Neural cell (in vitro differentiated cells): ENCODE results near the gene AKR1C3. TPM values are rescaled to one million over a fixed set of nuclear protein-coding genes. Genes with fewer than 3 reads are reported as not detected.
"Not testable (repeated sequence)": the region's sequence is repeated elsewhere in the genome, so short reads cannot be mapped to it uniquely, and the experiment has no call there.

ENCODE experiments used
- H2AFZ ChIP-seq: fragments of 200-600, 300-800 bp; sonication (generic), shearing (Covaris generic); 2 replicates; pipeline ENCODE4 v1.6.0; 2014; ENCODE audit warnings: low read depth, mild to moderate bottlenecking, antibody characterized with exemption, low read length, moderate library complexity
- H3F3A ChIP-seq: fragments of 200-600 bp; shearing (Covaris generic); 2 replicates; pipeline ENCODE4 v1.6.1; 2016; ENCODE audit warnings: mild to moderate bottlenecking, moderate library complexity, mixed read lengths, antibody characterized with exemption, low read length; ENCODE audit not compliant: insufficient read depth, poor library complexity, severe bottlenecking
- H3K27ac ChIP-seq: fragments of 200-600, 300-800 bp; sonication (generic), shearing (Covaris generic); 2 replicates; pipeline ENCODE4 v1.5.1; 2014; ENCODE audit warnings: mild to moderate bottlenecking, low read length, moderate library complexity
- H3K27me3 ChIP-seq: fragments of 300-800, 200-600 bp; sonication (generic), shearing (Covaris generic); 2 replicates; pipeline ENCODE4 v1.6.0; 2014; ENCODE audit warnings: mild to moderate bottlenecking, low read depth, low read length, moderate library complexity; ENCODE audit not compliant: insufficient read depth
- H3K36me3 ChIP-seq: fragments of 300-800, 200-600 bp; sonication (generic), shearing (Covaris generic); 2 replicates; pipeline ENCODE4 v1.5.1; 2014; ENCODE audit warnings: mild to moderate bottlenecking, antibody characterized with exemption, low read length, moderate library complexity; ENCODE audit not compliant: insufficient read depth
- H3K4me2 ChIP-seq: fragments of 300-800, 200-600 bp; sonication (generic), shearing (Covaris generic); 2 replicates; pipeline ENCODE4 v1.6.0; 2014; ENCODE audit warnings: mild to moderate bottlenecking, low read length
- H3K4me3 ChIP-seq: fragments of 300-800, 200-600 bp; sonication (generic), shearing (Covaris generic); 2 replicates; pipeline ENCODE4 v1.5.1; 2014; ENCODE audit warnings: mild to moderate bottlenecking, low read length, moderate library complexity
- H3K79me2 ChIP-seq: fragments of 200-600 bp; shearing (Covaris generic); replicated peaks from 2 replicates; pipeline ENCODE4 v1.6.0; 2014; ENCODE audit warnings: mild to moderate bottlenecking, low read length, moderate library complexity; ENCODE audit not compliant: insufficient read depth
- H3K9ac ChIP-seq: fragments of 300-800, 200-600 bp; sonication (generic), shearing (Covaris generic); 2 replicates; pipeline ENCODE4 v1.6.1; 2016; ENCODE audit warnings: mild to moderate bottlenecking, low read length, mixed read lengths
- H3K9me2 ChIP-seq: fragments of 200-600 bp; shearing (Covaris generic); 2 replicates; pipeline ENCODE4 v1.6.1; 2016; ENCODE audit warnings: mild to moderate bottlenecking, low read length, mixed read lengths; ENCODE audit not compliant: insufficient read depth
- H3K9me3 ChIP-seq: fragments of 200-600, 300-800 bp; sonication (generic), shearing (Covaris generic); 2 replicates; pipeline ENCODE4 v1.6.1; 2016; ENCODE audit warnings: mild to moderate bottlenecking, mixed run types, low read length, moderate library complexity, mixed read lengths
- H4K20me1 ChIP-seq: fragments of 200-600 bp; shearing (Covaris generic); 2 replicates; pipeline ENCODE4 v1.6.1; 2016; ENCODE audit warnings: mild to moderate bottlenecking, mixed run types; ENCODE audit not compliant: insufficient read depth
- CTCF ChIP-seq: fragments of 450-650 bp; IDR thresholded peaks from 2 replicates; pipeline ENCODE4 v1.5.1; 2014; ENCODE audit warnings: antibody characterized with exemption, mild to moderate bottlenecking, moderate library complexity; ENCODE audit not compliant: poor library complexity, severe bottlenecking
- EP300 ChIP-seq: fragments of 450-650 bp; conservative IDR thresholded peaks from 2 replicates; pipeline ENCODE4 v1.6.1; 2014; ENCODE audit warnings: antibody characterized with exemption, mild to moderate bottlenecking, moderate library complexity; ENCODE audit not compliant: poor library complexity, severe bottlenecking
- EZH2 ChIP-seq: fragments of 200-600, 300-800 bp; shearing (Covaris generic), sonication (generic); IDR thresholded peaks from 2 replicates; pipeline ENCODE4 v1.6.1; 2014; ENCODE audit warnings: antibody characterized with exemption, low read length, borderline replicate concordance, mild to moderate bottlenecking; ENCODE audit not compliant: insufficient read depth, poor library complexity, severe bottlenecking
- MXI1 ChIP-seq: fragments of 450-650 bp; conservative IDR thresholded peaks from 2 replicates; pipeline ENCODE4 v1.6.1; 2014; ENCODE audit warnings: antibody characterized with exemption, mild to moderate bottlenecking; ENCODE audit not compliant: poor library complexity, severe bottlenecking
- POLR2AphosphoS5 ChIP-seq: IDR thresholded peaks from 2 replicates; pipeline ENCODE4 v1.6.1; 2012
- RAD21 ChIP-seq: fragments of 450-650 bp; conservative IDR thresholded peaks from 2 replicates; pipeline ENCODE4 v1.6.1; 2014; ENCODE audit warnings: antibody characterized with exemption, mild to moderate bottlenecking, moderate library complexity
- REST ChIP-seq: IDR thresholded peaks from 2 replicates; pipeline ENCODE4 v1.6.1; 2012; ENCODE audit warnings: borderline replicate concordance
- SMC3 ChIP-seq: fragments of 450-650 bp; conservative IDR thresholded peaks from 2 replicates; pipeline ENCODE4 v1.6.1; 2014; ENCODE audit warnings: antibody characterized with exemption, mild to moderate bottlenecking, moderate library complexity; ENCODE audit not compliant: poor library complexity
- TAF1 ChIP-seq: IDR thresholded peaks from 2 replicates; pipeline ENCODE4 v1.6.1; 2012; ENCODE audit warnings: low read depth
- polyA plus RNA-seq: library from polyadenylated mRNA; depleted of rRNA; stranded (reverse); fragments of >200 nt; gene quantifications from 2 replicates; pipeline ENCODE4 v1.2.3, GENCODE V29; 2014

Gene AKR1C3
- polyA plus RNA-seq, 1 donor from 2014 or later = 2.7 TPM

- H3K79me2 ChIP-seq = no peaks in the 10 kb centered on the region
- H3K27ac ChIP-seq = no peak overlapping the region
- no peaks in the 10 kb centered on the region for H3K9me3 ChIP-seq
- H3K27me3 ChIP-seq = no peaks in the 10 kb centered on the region
- no peaks in the 10 kb centered on the region for H3K36me3 ChIP-seq
- H3K4me3 ChIP-seq = no peak overlapping the region
- H3F3A ChIP-seq = no peaks in the 10 kb centered on the region
- H3K4me2 ChIP-seq = no peak overlapping the region
- TF ChIP-seq TAF1 (no peak), MXI1 (no peak), EP300 (no peak), RAD21 (no peak), EZH2 (no peak), POLR2AphosphoS5 (no peak), CTCF (no peak), SMC3 (no peak), REST (no peak)
- no peaks in the 10 kb centered on the region for H4K20me1 ChIP-seq
- no peak overlapping the region for H2AFZ ChIP-seq
- no peaks in the 10 kb centered on the region for H3K9me2 ChIP-seq
- no peak overlapping the region for H3K9ac ChIP-seq
Measured at GRCh38 chr10:5108658-5109416, 14.6 kb downstream of the AKR1C3 start.

GRCh38 chr10:5109861-5110260 is 15.6 kb downstream of the AKR1C3 start:
- not testable (repeated sequence) for H3K79me2 ChIP-seq, H3K9me2 ChIP-seq, H3K9me3 ChIP-seq, H3K4me3 ChIP-seq, H2AFZ ChIP-seq, H3K27ac ChIP-seq, H3K36me3 ChIP-seq, H3F3A ChIP-seq, H3K27me3 ChIP-seq, H4K20me1 ChIP-seq, H3K4me2 ChIP-seq, H3K9ac ChIP-seq

GRCh38 chr10:5116621-5117020 is 22.4 kb downstream of the AKR1C3 start:
- Histone ChIP-seq H3K4me2 (no peak overlapping the region), H3K27ac (no peak overlapping the region), H4K20me1 (no peaks in the 10 kb centered on the region), H3K27me3 (no peaks in the 10 kb centered on the region), H3F3A (no peaks in the 10 kb centered on the region), H3K79me2 (no peaks in the 10 kb centered on the region), H2AFZ (no peak overlapping the region), H3K36me3 (no peaks in the 10 kb centered on the region), H3K4me3 (no peak overlapping the region), H3K9me3 (no peaks in the 10 kb centered on the region), H3K9me2 (no peaks in the 10 kb centered on the region), H3K9ac (no peak overlapping the region)
- TF ChIP-seq MXI1 = no peak
- no peak for TF ChIP-seq POLR2AphosphoS5
- no peak for TF ChIP-seq EZH2
- no peak for TF ChIP-seq CTCF
